Peyer's patch (tissue), 4 donors: ENCODE measurements around the gene ASB12. TPM values are rescaled to one million over a fixed set of nuclear protein-coding genes. Genes with fewer than 3 reads are reported as not detected.

Experiments
- DNase-seq, 3 donors: peaks; one replicate each; pipeline ENCODE4 v3.0.0-alpha.2; 2017 to 2019
- H3K27ac ChIP-seq, 4 donors: fragments of 200-600 bp; sonication (generic); one replicate each; pipeline ENCODE4 v1.5.1; 2016 to 2019
- H3K27me3 ChIP-seq, 2 donors: fragments of 200-600 bp; sonication (generic); one replicate each; pipeline ENCODE4 v1.5.1; 2019
- H3K36me3 ChIP-seq, 3 donors: fragments of 200-600 bp; sonication (generic); one replicate each; pipeline ENCODE4 v1.5.1; 2016 to 2019
- H3K4me1 ChIP-seq, 4 donors: fragments of 200-600 bp; sonication (generic); one replicate each; pipeline ENCODE4 v1.5.1; 2016 to 2019
- H3K4me3 ChIP-seq, 4 donors: fragments of 200-600 bp; sonication (generic); 1 replicate in 3 of 4; 2 replicates in 1 of 4; pipeline ENCODE4 v1.5.1; 2016 to 2019; ENCODE audit warnings: mild to moderate bottlenecking in 1 of 4
- H3K9me3 ChIP-seq, 4 donors: fragments of 200-600 bp; sonication (generic); one replicate each; pipeline ENCODE4 v1.5.1; 2016 to 2019; ENCODE audit warnings: mild to moderate bottlenecking in 1 of 4
- POLR2A ChIP-seq, 2 donors: fragments of 450-650 bp; IDR thresholded peaks; one replicate each; pipeline ENCODE4 v1.5.1; 2017; ENCODE audit warnings: antibody characterized with exemption in 2 of 2, mild to moderate bottlenecking in 2 of 2, moderate library complexity in 2 of 2
- small RNA-seq, 2 donors: library from RNA; depleted of rRNA; stranded (forward); fragments of <200 nt; gene quantifications; one replicate each; pipeline ENCODE3, GENCODE V24; 2016
- total RNA-seq, 4 donors: library from RNA; depleted of rRNA; stranded (reverse); fragments of >200 nt; gene quantifications; one replicate each; pipeline ENCODE4 v1.1.0, GENCODE V29; 2016
- TF ChIP-seq, protein P1 (sequence below), 6 experiments: fragments of 450-650 bp in 4 of 6; fragments of 200-600 bp in 2 of 6; sonication (generic) in 1 of 6; IDR thresholded peaks; one replicate each; pipeline ENCODE4 v1.5.1; 2017 to 2019; ENCODE audit warnings: antibody characterized with exemption in 6 of 6, mild to moderate bottlenecking in 3 of 6, moderate library complexity in 1 of 6

The ASB12 gene
- total RNA-seq, 4 donors from 2014 or later, result not detected

DNA sequence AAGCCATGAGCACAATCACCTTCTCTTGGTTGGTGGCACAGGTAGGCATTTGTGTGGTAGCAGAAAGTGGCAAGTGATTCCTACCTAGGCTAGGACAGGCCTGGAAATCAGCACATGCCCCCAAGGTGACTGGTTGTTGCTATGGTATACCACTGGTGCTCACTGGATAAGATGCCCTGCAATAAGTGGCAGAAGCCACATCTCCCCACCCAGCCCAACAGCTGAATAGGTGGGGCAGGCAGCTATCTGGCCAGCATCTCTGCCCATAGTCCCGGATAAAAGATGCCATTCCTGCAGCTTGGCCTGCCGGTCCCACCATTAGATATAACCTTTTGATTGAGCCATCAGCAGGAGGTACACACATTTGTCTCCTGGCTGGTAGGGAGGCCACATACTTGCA is 46.0 kb downstream of the ASB12 start:
- Histone ChIP-seq H3K36me3 (no peaks in the 10 kb centered on the region), H3K4me3 (no peak overlapping the region), H3K4me1 (no peaks in the 10 kb centered on the region), H3K27ac (no peak overlapping the region), H3K9me3 (no peaks in the 10 kb centered on the region), H3K27me3 (no peaks in the 10 kb centered on the region)
- no peak for TF ChIP-seq POLR2A (IDR thresholded peaks at IDR 0.05)
- TF ChIP-seq, protein P1, sequence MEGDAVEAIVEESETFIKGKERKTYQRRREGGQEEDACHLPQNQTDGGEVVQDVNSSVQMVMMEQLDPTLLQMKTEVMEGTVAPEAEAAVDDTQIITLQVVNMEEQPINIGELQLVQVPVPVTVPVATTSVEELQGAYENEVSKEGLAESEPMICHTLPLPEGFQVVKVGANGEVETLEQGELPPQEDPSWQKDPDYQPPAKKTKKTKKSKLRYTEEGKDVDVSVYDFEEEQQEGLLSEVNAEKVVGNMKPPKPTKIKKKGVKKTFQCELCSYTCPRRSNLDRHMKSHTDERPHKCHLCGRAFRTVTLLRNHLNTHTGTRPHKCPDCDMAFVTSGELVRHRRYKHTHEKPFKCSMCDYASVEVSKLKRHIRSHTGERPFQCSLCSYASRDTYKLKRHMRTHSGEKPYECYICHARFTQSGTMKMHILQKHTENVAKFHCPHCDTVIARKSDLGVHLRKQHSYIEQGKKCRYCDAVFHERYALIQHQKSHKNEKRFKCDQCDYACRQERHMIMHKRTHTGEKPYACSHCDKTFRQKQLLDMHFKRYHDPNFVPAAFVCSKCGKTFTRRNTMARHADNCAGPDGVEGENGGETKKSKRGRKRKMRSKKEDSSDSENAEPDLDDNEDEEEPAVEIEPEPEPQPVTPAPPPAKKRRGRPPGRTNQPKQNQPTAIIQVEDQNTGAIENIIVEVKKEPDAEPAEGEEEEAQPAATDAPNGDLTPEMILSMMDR (IDR thresholded peaks at IDR 0.05), result no peak
- no peak for DNase-seq

DNA sequence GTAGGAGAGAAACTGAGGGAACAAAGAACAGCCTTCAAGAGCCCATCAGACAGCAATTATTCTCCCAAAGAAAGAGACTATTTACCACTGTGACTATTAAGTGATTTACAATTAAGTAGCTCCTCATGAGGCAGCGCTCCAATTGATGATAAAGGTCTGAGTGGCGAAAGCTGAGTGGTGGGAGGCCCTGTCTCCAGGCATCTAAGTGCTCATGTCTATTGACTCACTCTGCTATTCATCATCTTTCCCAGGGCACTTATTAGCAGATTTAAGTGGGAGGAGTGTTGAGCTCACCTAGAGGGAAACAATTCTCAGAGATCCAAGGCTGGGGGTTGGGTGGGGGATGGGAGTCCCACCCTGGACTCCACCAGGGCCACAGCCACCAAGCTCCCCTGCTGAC is 48.2 kb downstream of the ASB12 start:
- Histone ChIP-seq H3K27ac (no peak overlapping the region), H3K9me3 (no peaks in the 10 kb centered on the region), H3K27me3 (no peaks in the 10 kb centered on the region), H3K4me1 (no peaks in the 10 kb centered on the region), H3K4me3 (no peak overlapping the region), H3K36me3 (no peaks in the 10 kb centered on the region)
- TF ChIP-seq, protein P1 (IDR thresholded peaks at IDR 0.05), result no peak
- no peak for TF ChIP-seq POLR2A (IDR thresholded peaks at IDR 0.05)
- DNase-seq, result no peak

DNA sequence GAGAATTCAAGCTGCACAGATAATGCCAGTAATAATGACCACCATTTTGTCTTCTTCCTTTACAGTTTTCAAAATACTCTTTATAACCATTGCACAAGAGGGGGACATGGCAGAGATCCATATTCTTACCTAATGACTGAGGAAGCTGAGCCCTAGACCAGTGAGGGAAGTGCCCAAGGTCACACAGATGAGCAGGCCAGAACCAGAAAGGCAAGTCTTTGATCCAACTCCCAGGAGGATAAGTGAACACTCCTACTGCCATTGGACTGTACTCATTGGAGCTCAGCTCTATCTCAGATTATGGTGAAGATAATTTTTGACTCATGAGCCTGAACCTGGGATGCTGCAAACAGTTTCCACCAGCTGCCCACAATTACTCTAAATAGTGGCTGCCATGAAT is 53.5 kb downstream of the ASB12 start:
- Histone ChIP-seq H3K27ac (no peak overlapping the region), H3K36me3 (no peaks in the 10 kb centered on the region), H3K27me3 (no peaks in the 10 kb centered on the region), H3K4me3 (no peak overlapping the region), H3K4me1 (no peaks in the 10 kb centered on the region), H3K9me3 (no peaks in the 10 kb centered on the region)
- DNase-seq, result no peak
- TF ChIP-seq, protein P1 (IDR thresholded peaks at IDR 0.05), result no peak
- TF ChIP-seq POLR2A (IDR thresholded peaks at IDR 0.05), result no peak

Small RNA genes within 50 kb of the gene (small RNA-seq; reads per million reads assigned to genes)
- 0 reads per million in 2 donors for gene RN7SL799P

Other genes with a start within 250 kb of the ASB12 start
- gene AMER1, start 24.9 kb downstream of the ASB12 start, total RNA-seq, result 1 to 10 TPM; 2.8 to 7.3 (median 6.2) TPM
- 10 to 100 TPM in 1 of 4 donors, 1 to 10 TPM in 3; 7.0 to 13.0 (median 8.9) TPM for gene MTMR8, start 164.8 kb upstream of the ASB12 start, total RNA-seq